ENCODE measurements around the gene RFC5. TPM values are rescaled to one million over a fixed set of nuclear protein-coding genes. Genes with fewer than 3 reads are reported as not detected.

Gene RFC5
- total and polyA plus RNA-seq, 2 of the 13 experiments (the other 11 are each of a cell fraction or from before 2014, with no cell fraction given), result 16.8 to 51.4 TPM

- TF ChIP-seq, protein P1, sequence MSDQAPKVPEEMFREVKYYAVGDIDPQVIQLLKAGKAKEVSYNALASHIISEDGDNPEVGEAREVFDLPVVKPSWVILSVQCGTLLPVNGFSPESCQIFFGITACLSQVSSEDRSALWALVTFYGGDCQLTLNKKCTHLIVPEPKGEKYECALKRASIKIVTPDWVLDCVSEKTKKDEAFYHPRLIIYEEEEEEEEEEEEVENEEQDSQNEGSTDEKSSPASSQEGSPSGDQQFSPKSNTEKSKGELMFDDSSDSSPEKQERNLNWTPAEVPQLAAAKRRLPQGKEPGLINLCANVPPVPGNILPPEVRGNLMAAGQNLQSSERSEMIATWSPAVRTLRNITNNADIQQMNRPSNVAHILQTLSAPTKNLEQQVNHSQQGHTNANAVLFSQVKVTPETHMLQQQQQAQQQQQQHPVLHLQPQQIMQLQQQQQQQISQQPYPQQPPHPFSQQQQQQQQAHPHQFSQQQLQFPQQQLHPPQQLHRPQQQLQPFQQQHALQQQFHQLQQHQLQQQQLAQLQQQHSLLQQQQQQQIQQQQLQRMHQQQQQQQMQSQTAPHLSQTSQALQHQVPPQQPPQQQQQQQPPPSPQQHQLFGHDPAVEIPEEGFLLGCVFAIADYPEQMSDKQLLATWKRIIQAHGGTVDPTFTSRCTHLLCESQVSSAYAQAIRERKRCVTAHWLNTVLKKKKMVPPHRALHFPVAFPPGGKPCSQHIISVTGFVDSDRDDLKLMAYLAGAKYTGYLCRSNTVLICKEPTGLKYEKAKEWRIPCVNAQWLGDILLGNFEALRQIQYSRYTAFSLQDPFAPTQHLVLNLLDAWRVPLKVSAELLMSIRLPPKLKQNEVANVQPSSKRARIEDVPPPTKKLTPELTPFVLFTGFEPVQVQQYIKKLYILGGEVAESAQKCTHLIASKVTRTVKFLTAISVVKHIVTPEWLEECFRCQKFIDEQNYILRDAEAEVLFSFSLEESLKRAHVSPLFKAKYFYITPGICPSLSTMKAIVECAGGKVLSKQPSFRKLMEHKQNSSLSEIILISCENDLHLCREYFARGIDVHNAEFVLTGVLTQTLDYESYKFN (CRISPR knock-in tag; conservative IDR thresholded peaks at IDR 0.05), result peak; percentile 65
- no peak for TF ChIP-seq ZFY (CRISPR knock-in tag; IDR thresholded peaks at IDR 0.05)
- peak; percentile 71; the same call in 1 of the 2 replicates for TF ChIP-seq ZBTB37 (CRISPR knock-in tag; IDR thresholded peaks at IDR 0.05)
- no peak for TF ChIP-seq ZBTB49 (CRISPR knock-in tag; IDR thresholded peaks at IDR 0.05; ENCODE audit: borderline replicate concordance)
- TF ChIP-seq HDAC2 (CRISPR knock-in tag; IDR thresholded peaks at IDR 0.05), result peak; percentile 34; the same call in 1 of the 2 replicates
- 0 out of 2 replicates have a peak, but pooled peaks have one; percentile 21 for TF ChIP-seq HDAC1 (CRISPR knock-in tag; IDR thresholded peaks at IDR 0.05)
- TF ChIP-seq SOX6 (IDR thresholded peaks at IDR 0.05), result no peak
- TF ChIP-seq SOX6 (CRISPR knock-in tag; IDR thresholded peaks at IDR 0.05), result peak; percentile 53; the same call in 1 of the 2 replicates
- peak; percentile 47; the same call in 1 of the 2 replicates for TF ChIP-seq ELF3 (CRISPR knock-in tag; IDR thresholded peaks at IDR 0.05)
- peak; percentile 36 for TF ChIP-seq HNF4A (CRISPR knock-in tag; IDR thresholded peaks at IDR 0.05)
- peak; percentile 53; the same call in 1 of the 2 replicates for TF ChIP-seq SIX1 (CRISPR knock-in tag; IDR thresholded peaks at IDR 0.05; ENCODE audit: borderline replicate concordance)
- peak; percentile 34; the same call in 1 of the 2 replicates for TF ChIP-seq SATB2 (CRISPR knock-in tag; IDR thresholded peaks at IDR 0.05)
- peak; percentile 83 for TF ChIP-seq ZMYM2 (CRISPR knock-in tag; IDR thresholded peaks at IDR 0.05)
- no peak for TF ChIP-seq MXD1 (CRISPR knock-in tag; IDR thresholded peaks at IDR 0.05)
- TF ChIP-seq RCOR2 (CRISPR knock-in tag; IDR thresholded peaks at IDR 0.05), result peak; percentile 62; the same call in 1 of the 2 replicates
- peak; percentile 71; the same call in 1 of the 2 replicates for TF ChIP-seq ZGPAT (CRISPR knock-in tag; IDR thresholded peaks at IDR 0.05)
- TF ChIP-seq ZBTB7B (CRISPR knock-in tag; IDR thresholded peaks at IDR 0.05), result peak; percentile 29; the same call in 1 of the 2 replicates
- TF ChIP-seq PITX1 (CRISPR knock-in tag; IDR thresholded peaks at IDR 0.05), result peak; percentile 47; the same call in 1 of the 2 replicates
- TF ChIP-seq ZNF331 (CRISPR knock-in tag; IDR thresholded peaks at IDR 0.05), result peak; percentile 21; the same call in 1 of the 2 replicates
Measured at GRCh38 chr12:118055865-118056773, 39.6 kb downstream of the RFC5 start (continued).
